Heart left ventricle (tissue), 16 donors: ENCODE data around the gene OR2V1. TPM values are rescaled to one million over a fixed set of nuclear protein-coding genes. Genes with fewer than 3 reads are reported as not detected.
"Not testable (repeated sequence)": the region's sequence is repeated elsewhere in the genome, so short reads cannot be mapped to it uniquely, and the experiment has no call there.

Source experiments
- ATAC-seq, 4 donors: fragments of 200-7000 bp; cut with Tn5 transposase; one replicate each; pipeline ENCODE4 v1.9.1; 2020 to 2022; ENCODE audit warnings: moderate library complexity in 4 of 4, mild to moderate bottlenecking in 3 of 4, moderate number of reproducible peaks in 1 of 4
- DNase-seq, 5 donors: peaks; one replicate each; pipeline ENCODE4 v3.0.0-alpha.2; 2020
- H3K27ac ChIP-seq, 12 donors: fragments of 200-600 bp; sonication (generic) in 4 of 12; one replicate each; pipeline versions ENCODE4 v1.5.0 to v1.8.0; 2016 to 2022; ENCODE audit warnings: mild to moderate bottlenecking in 2 of 12
- H3K27me3 ChIP-seq, 9 donors: fragments of 200-600 bp; sonication (generic) in 2 of 9; one replicate each; pipeline versions ENCODE4 v1.5.1 to v1.8.0; 2016 to 2022; ENCODE audit warnings: mild to moderate bottlenecking in 3 of 9
- H3K36me3 ChIP-seq, 9 donors: fragments of 200-600 bp; sonication (generic) in 2 of 9; one replicate each; pipeline versions ENCODE4 v1.5.0 to v1.8.0; 2018 to 2022; ENCODE audit warnings: mild to moderate bottlenecking in 2 of 9
- H3K4me1 ChIP-seq, 12 donors: fragments of 200-600 bp; sonication (generic) in 4 of 12; one replicate each; pipeline versions ENCODE4 v1.5.0 to v1.8.0; 2016 to 2022; ENCODE audit warnings: mild to moderate bottlenecking in 3 of 12
- H3K4me3 ChIP-seq, 12 donors: fragments of 200-600 bp; sonication (generic) in 4 of 12; one replicate each; pipeline versions ENCODE4 v1.5.0 to v1.8.0; 2017 to 2022; ENCODE audit warnings: mild to moderate bottlenecking in 9 of 12, moderate library complexity in 4 of 12
- H3K9me3 ChIP-seq, 12 donors: fragments of 200-600 bp; sonication (generic) in 4 of 12; one replicate each; pipeline versions ENCODE4 v1.5.0 to v1.8.0; 2016 to 2022; ENCODE audit warnings: mild to moderate bottlenecking in 1 of 12
- POLR2A ChIP-seq, 2 donors: fragments of 450-650 bp; IDR thresholded peaks; one replicate each; pipeline ENCODE4 v1.6.1; 2017; ENCODE audit warnings: antibody characterized with exemption in 2 of 2, mild to moderate bottlenecking in 2 of 2, moderate library complexity in 2 of 2
- WGBS, 4 donors: extraction: QIAGEN DNeasy Blood & Tissue Kit in 2 of 4; methylation state at CpG; one replicate each; pipeline versions ENCODE4 v1.1.5 to v1.1.7; 2013 to 2018; 5-methylcytosine and 5-hydroxymethylcytosine counted together
- intact Hi-C, 10 donors: fragments of 100-400 bp; cut with DNase I; formaldehyde crosslinking; loops; one replicate each; pipeline versions ENCODE4 v1.11.1 to v1.14.2; 2022
- polyA plus RNA-seq, 2 donors: library from polyadenylated mRNA; stranded (reverse); fragments of 200-250 nt; gene quantifications; one replicate each; pipeline ENCODE4 v1.2.3, GENCODE V29; 2013
- total RNA-seq, 9 donors: library from RNA; depleted of rRNA in 2 of 9; stranded (reverse); fragments of >200 nt in 2 of 9; fragmentation: NEBNext Ultra II Directional in 3 of 9; extraction: Animal tissue kit (Norgen Biotek cat#: 25700) in 3 of 9; gene quantifications; one replicate each; pipeline versions ENCODE4 v1.1.0 to v1.2.4, GENCODE V29; 2016 to 2023
- TF ChIP-seq, protein P1 (sequence below), 12 donors: fragments of 200-600 bp; sonication (generic) in 4 of 12; IDR thresholded peaks; one replicate each; pipeline versions ENCODE4 v1.5.0 to v1.8.0; 2018 to 2022; ENCODE audit warnings: antibody characterized with exemption in 12 of 12, mild to moderate bottlenecking in 5 of 12
- donor health status: ischemic (EF 13 %, LVEDD 7.1; RV severe dilation, severe dysfunction).
- donor health status: healthy with polysubstance abuse.
- donor health status: DM: no; HTN: yes; CAD: no.
- donor health status: DM: no; HTN: no; CAD: no.
- donor health status: ischemic (EF 25% LVEDD 6.9; RV normal size, moderate dysfunction).
- donor health status: ischemic (EF 25% LVEDD 5.7; RV mildly dilated, moderate dysfunction).
- donor health status: healthy.
- donor health status: DM: yes; HTN: yes; CAD: no.
- donor health status: ischemic (EF 35%, LVEDD 5.7; RV mildly dilated, moderate dysfunction).
- donor health status: nonischemic (EF 11% LVEDD 7.7; RV severe dilation, severe dysfunction).
- donor health status: DM: yes; HTN: yes; CAD: no.
- donor health status: PGD.
- donor health status: ischemic (EF 29% LVEDD 5.4; RV normal size, mild dysfunction).
- donor health status: nonischemic (EF 23%, LVEDD 6.1; RV moderate dilation, normal function).

OR2V1 gene
- total and polyA plus RNA-seq, 11 donors, result not detected

DNA sequence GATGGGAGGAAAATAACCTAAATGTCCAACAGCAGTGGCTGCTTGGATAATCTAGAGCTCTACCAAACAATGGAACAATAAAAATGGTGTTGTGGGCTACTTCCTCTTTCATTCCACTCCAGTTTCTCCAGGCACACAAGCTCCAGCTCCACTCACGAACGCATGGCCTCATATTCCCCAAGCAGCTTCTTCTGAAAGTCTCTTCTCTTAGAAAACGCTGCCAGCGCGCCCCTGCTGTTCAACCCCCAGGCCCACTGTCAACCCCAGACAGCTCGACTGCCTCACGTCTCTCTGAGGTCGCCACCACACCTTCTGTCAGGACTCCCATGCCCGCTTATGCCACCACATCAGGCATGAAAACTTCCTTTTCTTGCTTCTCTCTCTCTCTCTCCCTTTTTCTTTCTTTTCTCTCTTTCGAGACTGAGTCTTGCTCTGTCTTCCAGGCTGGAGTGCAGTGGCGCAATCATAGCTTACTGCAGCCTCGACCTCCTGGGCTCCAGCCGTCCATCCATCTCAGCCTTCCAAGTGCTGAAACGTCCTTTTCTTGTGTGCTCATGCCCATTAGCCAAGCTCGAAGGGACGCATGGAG lies 32.6 kb upstream of the OR2V1 start:
- 35 to 50% (median 45%) methylated on average over 16 of the region's 16 CpGs for WGBS, 4 donors
- Histone ChIP-seq H3K36me3 (no peaks in the 10 kb centered on the region), H3K27me3 (peaks cover 0 to 56% (median 32%) of the 10 kb centered on the region in 9 donors)

GRCh38 chr5:181161534-181162175 lies 30.7 kb upstream of the OR2V1 start:
- 67 to 84% (median 80%) methylated on average over 4 of the region's 4 CpGs for WGBS, 4 donors
- Histone ChIP-seq H3K36me3 (no peaks in the 10 kb centered on the region), H3K27me3 (peaks cover 0 to 36% (median 21%) of the 10 kb centered on the region in 9 donors), H3K4me3 (no peak overlapping the region), H3K4me1 (peaks cover 0 to 14% (median 2%) of the 10 kb centered on the region in 12 donors), H3K9me3 (no peaks in the 10 kb centered on the region), H3K27ac (peak overlapping the region in 3 of 12 donors; percentile 28 to 46 (median 30))
- TF ChIP-seq, protein P1, sequence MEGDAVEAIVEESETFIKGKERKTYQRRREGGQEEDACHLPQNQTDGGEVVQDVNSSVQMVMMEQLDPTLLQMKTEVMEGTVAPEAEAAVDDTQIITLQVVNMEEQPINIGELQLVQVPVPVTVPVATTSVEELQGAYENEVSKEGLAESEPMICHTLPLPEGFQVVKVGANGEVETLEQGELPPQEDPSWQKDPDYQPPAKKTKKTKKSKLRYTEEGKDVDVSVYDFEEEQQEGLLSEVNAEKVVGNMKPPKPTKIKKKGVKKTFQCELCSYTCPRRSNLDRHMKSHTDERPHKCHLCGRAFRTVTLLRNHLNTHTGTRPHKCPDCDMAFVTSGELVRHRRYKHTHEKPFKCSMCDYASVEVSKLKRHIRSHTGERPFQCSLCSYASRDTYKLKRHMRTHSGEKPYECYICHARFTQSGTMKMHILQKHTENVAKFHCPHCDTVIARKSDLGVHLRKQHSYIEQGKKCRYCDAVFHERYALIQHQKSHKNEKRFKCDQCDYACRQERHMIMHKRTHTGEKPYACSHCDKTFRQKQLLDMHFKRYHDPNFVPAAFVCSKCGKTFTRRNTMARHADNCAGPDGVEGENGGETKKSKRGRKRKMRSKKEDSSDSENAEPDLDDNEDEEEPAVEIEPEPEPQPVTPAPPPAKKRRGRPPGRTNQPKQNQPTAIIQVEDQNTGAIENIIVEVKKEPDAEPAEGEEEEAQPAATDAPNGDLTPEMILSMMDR (IDR thresholded peaks at IDR 0.05), result no peak
- TF ChIP-seq POLR2A (IDR thresholded peaks at IDR 0.05), result no peak
- intact Hi-C loops, result loop anchor here in 1 of 10 donors (10.0 kb wide), 1 partner anchor 377 kb away; no protein-coding TSS in a partner anchor
- ATAC-seq, result no peak
- no peak for DNase-seq

More for the DNA sequence above, 32.6 kb upstream of the OR2V1 start:
- H3K27ac ChIP-seq, result no peak overlapping the region
- H3K4me3 ChIP-seq, result peak overlapping the region in 1 of 12 donors; percentile 10
- H3K9me3 ChIP-seq, result no peaks in the 10 kb centered on the region
- no peak for ATAC-seq
- no peak for DNase-seq
- TF ChIP-seq, protein P1 (IDR thresholded peaks at IDR 0.05), result no peak
- TF ChIP-seq POLR2A (IDR thresholded peaks at IDR 0.05), result no peak
- intact Hi-C loops, result loop anchor here in 1 of 10 donors (10.0 kb wide), 1 partner anchor 379 kb away; no protein-coding TSS in a partner anchor
- H3K4me1 ChIP-seq, result peaks cover 0 to 14% (median 2%) of the 10 kb centered on the region in 12 donors

- not testable (repeated sequence) for H3K9me3 ChIP-seq, H3K36me3 ChIP-seq
- peak overlapping the region in 7 of 12 donors; percentile 20 to 53 (median 33) for H3K4me3 ChIP-seq
- H3K27ac ChIP-seq, result peak overlapping the region in 3 of 12 donors; percentile 28 to 46 (median 30)
- intact Hi-C loops, result loop anchor here in 1 of 10 donors (10.0 kb wide), 1 partner anchor 376 kb away; no protein-coding TSS in a partner anchor
- WGBS, 4 donors, result 12 to 28% (median 13%) methylated on average over 15 to 29 of the region's 48 CpGs
- H3K4me1 ChIP-seq, result peaks cover 0 to 14% (median 2%) of the 10 kb centered on the region in 12 donors
- ATAC-seq (peak in 1 of 4 donors; percentile 39), DNase-seq (peak in 1 of 5 donors; percentile 49)
- H3K27me3 ChIP-seq, result peaks cover 0 to 29% (median 14%) of the 10 kb centered on the region in 9 donors
Measured at GRCh38 chr5:181160755-181161533, 30.0 kb upstream of the OR2V1 start.

DNA sequence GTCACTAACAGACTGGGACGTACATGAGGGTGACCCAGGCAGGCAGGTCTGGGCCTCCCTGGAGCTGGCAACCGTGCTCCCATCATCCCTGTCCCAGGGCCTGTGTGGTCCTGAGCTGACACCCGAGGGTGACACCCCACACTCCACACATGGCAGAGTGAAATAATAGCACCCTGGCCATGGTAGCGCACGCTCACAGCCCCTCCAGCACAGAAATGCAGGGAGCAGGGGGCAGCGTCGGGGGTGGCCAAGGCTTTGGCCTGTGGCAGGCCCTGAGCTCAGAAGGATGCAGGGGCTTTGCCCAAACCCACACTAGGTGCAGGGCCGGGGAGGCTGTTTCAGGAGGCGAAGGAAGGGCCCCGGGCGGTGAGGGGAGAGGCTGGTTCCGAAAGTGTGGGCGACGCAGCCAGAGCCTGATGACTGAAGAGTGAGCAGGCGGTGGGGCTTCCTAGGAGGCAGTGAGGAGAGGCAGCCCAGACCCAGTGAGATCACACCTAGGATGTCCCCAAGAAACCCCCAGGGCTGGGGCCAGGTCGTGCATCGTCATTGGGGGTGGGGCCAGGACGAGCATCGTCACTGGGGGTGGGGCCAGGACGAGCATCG lies 29.3 kb upstream of the OR2V1 start:
- intact Hi-C loops, result loop anchor here in 1 of 10 donors (10.0 kb wide), 1 partner anchor 375 kb away; no protein-coding TSS in a partner anchor
- 48 to 76% (median 55%) methylated on average over 15 to 21 of the region's 21 CpGs; no CpG with 5 or more reads in 1 of the 4 donors for WGBS, 4 donors
- DNase-seq, result peak in 3 of 5 donors; percentile 18 to 56 (median 55)
- no peaks in the 10 kb centered on the region for H3K9me3 ChIP-seq
- ATAC-seq, result peak; percentile 23 to 84 (median 61)
- H3K4me1 ChIP-seq, result peaks cover 0 to 14% (median 2%) of the 10 kb centered on the region in 12 donors
- H3K4me3 ChIP-seq, result peak overlapping the region in 10 of 12 donors; percentile 19 to 53 (median 34)
- no peaks in the 10 kb centered on the region for H3K36me3 ChIP-seq
- peaks cover 0 to 22% (median 12%) of the 10 kb centered on the region in 9 donors for H3K27me3 ChIP-seq
- H3K27ac ChIP-seq, result peak overlapping the region in 11 of 12 donors; percentile 11 to 81 (median 58)
- TF ChIP-seq, protein P1 (IDR thresholded peaks at IDR 0.05), result no peak
- no peak for TF ChIP-seq POLR2A (IDR thresholded peaks at IDR 0.05)
